Neural progenitor cell (in vitro differentiated cells): Measurements from ENCODE around the gene SEPTIN12. TPM values are rescaled to one million over a fixed set of nuclear protein-coding genes. Genes with fewer than 3 reads are reported as not detected.
A peak's percentile ranks its signal among the peaks of the same experiment; 100 is the strongest.

Experiments
- DNase-seq: peaks from one replicate; pipeline ENCODE4 v3.0.0-alpha.2; 2016; ENCODE audit warnings: low spot score
- H2AFZ ChIP-seq: fragments of 200-600 bp; sonication (generic); replicated peaks from 2 replicates; pipeline ENCODE4 v1.6.1; 2016; ENCODE audit warnings: antibody characterized with exemption
- H3F3A ChIP-seq: fragments of 200-600 bp; sonication (generic); 2 replicates; pipeline ENCODE4 v1.6.1; 2016; ENCODE audit warnings: antibody characterized with exemption, low read depth
- H3K27ac ChIP-seq: fragments of 200-600 bp; sonication (generic); 2 replicates; pipeline ENCODE4 v1.5.1; 2016; ENCODE audit warnings: mild to moderate bottlenecking
- H3K27me3 ChIP-seq: fragments of 200-600 bp; sonication (generic); 2 replicates; pipeline ENCODE4 v1.6.1; 2016; ENCODE audit warnings: mild to moderate bottlenecking, moderate library complexity
- H3K36me3 ChIP-seq: fragments of 200-600 bp; sonication (generic); 2 replicates; pipeline ENCODE4 v1.5.1; 2016
- H3K4me1 ChIP-seq: fragments of 200-600 bp; sonication (generic); 2 replicates; pipeline ENCODE4 v1.6.1; 2016; ENCODE audit warnings: mixed run types
- H3K4me2 ChIP-seq: fragments of 200-600 bp; sonication (generic); 2 replicates; pipeline ENCODE4 v1.6.1; 2016
- H3K4me3 ChIP-seq: fragments of 200-600 bp; sonication (generic); 2 replicates; pipeline ENCODE4 v1.5.1; 2016
- H3K79me2 ChIP-seq: fragments of 200-600 bp; sonication (generic); 2 replicates; pipeline ENCODE4 v1.6.1; 2016; ENCODE audit warnings: low read depth
- H3K9ac ChIP-seq: fragments of 200-600 bp; sonication (generic); 2 replicates; pipeline ENCODE4 v1.6.1; 2016
- H3K9me3 ChIP-seq: fragments of 200-600 bp; sonication (generic); 2 replicates; pipeline ENCODE4 v1.5.1; 2016; ENCODE audit warnings: low read depth
- H4K20me1 ChIP-seq: fragments of 200-600 bp; sonication (generic); 2 replicates; pipeline ENCODE4 v1.6.1; 2016; ENCODE audit warnings: low read depth
- H3K27ac Mint-ChIP-seq: 3 replicates; pipeline ENCODE4 v1.8.0; 2021; ENCODE audit warnings: mixed read lengths
- H3K27me3 Mint-ChIP-seq: 2 replicates; pipeline ENCODE4 v1.8.0; 2022; ENCODE audit warnings: low read depth, mild to moderate bottlenecking, inconsistent platforms, moderate library complexity, mixed read lengths; ENCODE audit not compliant: insufficient read depth
- H3K36me3 Mint-ChIP-seq: 3 replicates; pipeline ENCODE4 v1.8.0; 2021; ENCODE audit warnings: mixed read lengths
- H3K4me1 Mint-ChIP-seq: 3 replicates; pipeline ENCODE4 v1.8.0; 2021; ENCODE audit warnings: mixed read lengths
- H3K4me3 Mint-ChIP-seq: 3 replicates; pipeline ENCODE4 v1.8.0; 2021; ENCODE audit warnings: mild to moderate bottlenecking, moderate library complexity, mixed read lengths
- H3K9me3 Mint-ChIP-seq: 3 replicates; pipeline ENCODE4 v1.8.0; 2020; ENCODE audit warnings: mixed read lengths
- CTCF ChIP-seq: fragments of 200-600 bp; sonication (generic); IDR thresholded peaks from 2 replicates; pipeline ENCODE4 v1.5.1; 2017; ENCODE audit warnings: antibody characterized with exemption, mild to moderate bottlenecking
- EZH2 ChIP-seq: fragments of 200-600 bp; sonication (generic); IDR thresholded peaks from 2 replicates; pipeline ENCODE4 v1.6.1; 2017; ENCODE audit warnings: antibody characterized with exemption, mild to moderate bottlenecking, moderate library complexity
- EZH2phosphoT487 ChIP-seq: fragments of 200-600 bp; sonication (generic); IDR thresholded peaks from 2 replicates; pipeline ENCODE4 v1.6.1; 2017; ENCODE audit warnings: antibody characterized with exemption
- total RNA-seq: library from RNA; depleted of rRNA; stranded (reverse); fragments of >200 nt; gene quantifications from 2 replicates; pipeline ENCODE4 v1.2.3, GENCODE V29; 2015; ENCODE audit warnings: low replicate concordance

SEPTIN12 gene
- total RNA-seq, 1 donor from 2014 or later: not detected

GRCh38 chr16:4801962-4802658 is 14.0 kb upstream of the SEPTIN12 start, which contains the start of gene ROGDI:
Gene ROGDI (minus strand): TSS chr16:4802633. CDS start chr16:4802571, 62 bp downstream.
- Histone ChIP-seq H3K4me1 (peaks cover 15% of the 10 kb centered on the region), H3K27ac (peak within 1 kb of the TSS; percentile 87), H3F3A (peaks cover 45% of the 10 kb centered on the region), H3K4me3 (peak within 1 kb of the TSS; percentile 91), H2AFZ (peak within 1 kb of the TSS; percentile 89), H3K27me3 (no peaks in the 10 kb centered on the region), H4K20me1 (no peaks in the 10 kb centered on the region), H3K9me3 (no peaks in the 10 kb centered on the region), H3K4me2 (peak within 1 kb of the TSS; percentile 83), H3K9ac (no peak within 1 kb of the TSS), H3K79me2 (peaks cover 5% of the 10 kb centered on the region), H3K36me3 (no peaks in the 10 kb centered on the region)
- H3K27me3 Mint-ChIP-seq: peaks cover 6% of the 10 kb centered on the region
- H3K9me3 Mint-ChIP-seq: no peaks in the 10 kb centered on the region
- H3K36me3 Mint-ChIP-seq: peaks cover 8% of the 10 kb centered on the region
- H3K27ac Mint-ChIP-seq: peak within 1 kb of the TSS; percentile 88
- H3K4me3 Mint-ChIP-seq: peak within 1 kb of the TSS; percentile 90
- H3K4me1 Mint-ChIP-seq: peaks cover 15% of the 10 kb centered on the region
- TF ChIP-seq EZH2: no peak
- no peak for TF ChIP-seq CTCF
- TF ChIP-seq EZH2phosphoT487: no peak
- peak; percentile 94 for DNase-seq

- peak overlapping the region; percentile 91 for H3K4me3 ChIP-seq
- peaks cover 15% of the 10 kb centered on the region for H3K4me1 ChIP-seq
- H3K9ac ChIP-seq: no peak overlapping the region
- peak; percentile 31 for DNase-seq
- Mint-ChIP-seq H3K4me1 (peaks cover 15% of the 10 kb centered on the region), H3K27ac (no peak overlapping the region), H3K27me3 (peaks cover 7% of the 10 kb centered on the region), H3K4me3 (peak overlapping the region; percentile 89), H3K9me3 (no peaks in the 10 kb centered on the region), H3K36me3 (peaks cover 8% of the 10 kb centered on the region)
- H3K36me3 ChIP-seq: no peaks in the 10 kb centered on the region
- no peaks in the 10 kb centered on the region for H4K20me1 ChIP-seq
- peaks cover 5% of the 10 kb centered on the region for H3K79me2 ChIP-seq
- H2AFZ ChIP-seq: no peak overlapping the region
- H3K9me3 ChIP-seq: no peaks in the 10 kb centered on the region
- TF ChIP-seq EZH2phosphoT487: no peak
- TF ChIP-seq EZH2: no peak
- TF ChIP-seq CTCF: no peak
- H3F3A ChIP-seq: peaks cover 45% of the 10 kb centered on the region
- peak overlapping the region; percentile 83 for H3K4me2 ChIP-seq
- H3K27ac ChIP-seq: no peak overlapping the region
- no peaks in the 10 kb centered on the region for H3K27me3 ChIP-seq
Observed at GRCh38 chr16:4801051-4801961, 13.2 kb upstream of the SEPTIN12 start.

GRCh38 chr16:4800290-4801041 is 12.3 kb upstream of the SEPTIN12 start:
- H4K20me1 ChIP-seq: no peaks in the 10 kb centered on the region
- TF ChIP-seq CTCF (no peak), EZH2phosphoT487 (no peak), EZH2 (no peak)
- no peak overlapping the region for H3K9ac ChIP-seq

More at GRCh38 chr16:4800290-4801041, 12.3 kb upstream of the SEPTIN12 start:
- no peak overlapping the region for H3K27ac ChIP-seq
- DNase-seq: no peak
- no peaks in the 10 kb centered on the region for H3K36me3 ChIP-seq
- Mint-ChIP-seq H3K36me3 (peaks cover 7% of the 10 kb centered on the region), H3K9me3 (no peaks in the 10 kb centered on the region), H3K27me3 (peaks cover 7% of the 10 kb centered on the region), H3K4me3 (peak overlapping the region; percentile 76), H3K27ac (no peak overlapping the region), H3K4me1 (peaks cover 15% of the 10 kb centered on the region)
- no peaks in the 10 kb centered on the region for H3K9me3 ChIP-seq
- H3K79me2 ChIP-seq: peaks cover 5% of the 10 kb centered on the region
- no peak overlapping the region for H2AFZ ChIP-seq
- H3F3A ChIP-seq: peaks cover 45% of the 10 kb centered on the region
- no peaks in the 10 kb centered on the region for H3K27me3 ChIP-seq
- H3K4me1 ChIP-seq: peaks cover 15% of the 10 kb centered on the region
- H3K4me3 ChIP-seq: no peak overlapping the region
- H3K4me2 ChIP-seq: peak overlapping the region; percentile 83
